AG09319 (cell line): ENCODE measurements around the gene CHMP4A.
"Not testable (repeated sequence)": the region's sequence is repeated elsewhere in the genome, so short reads cannot be mapped to it uniquely, and the experiment has no call there.

ENCODE experiments used
- DNase-seq: peaks from one replicate; pipeline ENCODE4 v3.0.0-alpha.2; 2010; ENCODE audit warnings: low read depth; ENCODE audit errors: extremely low read depth
- CTCF ChIP-seq: IDR thresholded peaks from 2 replicates; pipeline ENCODE4 v1.5.1; 2011; ENCODE audit warnings: low read depth, mild to moderate bottlenecking, inconsistent platforms, low read length, moderate library complexity

CHMP4A gene

GRCh38 chr14:24206260-24207103, 6.8 kb downstream of the CHMP4A start:
- no peak for DNase-seq
- TF ChIP-seq CTCF, result no peak

GRCh38 chr14:24204163-24205146, 8.8 kb downstream of the CHMP4A start:
- no peak for DNase-seq
- no peak for TF ChIP-seq CTCF

GRCh38 chr14:24203249-24203886, 9.9 kb downstream of the CHMP4A start:
- DNase-seq, result not testable (repeated sequence)

GRCh38 chr14:24202538-24202937, 10.8 kb downstream of the CHMP4A start:
- DNase-seq, result not testable (repeated sequence)

- TF ChIP-seq CTCF, result no peak
- no peak for DNase-seq
These were observed 14.3 kb downstream of the CHMP4A start for GRCh38 chr14:24198814-24199524.

GRCh38 chr14:24197056-24197450, 16.2 kb downstream of the CHMP4A start:
- DNase-seq, result no peak
- TF ChIP-seq CTCF, result no peak

GRCh38 chr14:24196071-24197055, 16.9 kb downstream of the CHMP4A start:
- TF ChIP-seq CTCF, result no peak
- no peak for DNase-seq
